Measurements from ENCODE around the gene FOXB2. TPM values are rescaled to one million over a fixed set of nuclear protein-coding genes. Genes with fewer than 3 reads are reported as not detected.
"Not testable (repeated sequence)": the region's sequence is repeated elsewhere in the genome, so short reads cannot be mapped to it uniquely, and the experiment has no call there.

FOXB2 gene
- total RNA-seq, 1 experiment from 2014 or later, result not detected

DNA sequence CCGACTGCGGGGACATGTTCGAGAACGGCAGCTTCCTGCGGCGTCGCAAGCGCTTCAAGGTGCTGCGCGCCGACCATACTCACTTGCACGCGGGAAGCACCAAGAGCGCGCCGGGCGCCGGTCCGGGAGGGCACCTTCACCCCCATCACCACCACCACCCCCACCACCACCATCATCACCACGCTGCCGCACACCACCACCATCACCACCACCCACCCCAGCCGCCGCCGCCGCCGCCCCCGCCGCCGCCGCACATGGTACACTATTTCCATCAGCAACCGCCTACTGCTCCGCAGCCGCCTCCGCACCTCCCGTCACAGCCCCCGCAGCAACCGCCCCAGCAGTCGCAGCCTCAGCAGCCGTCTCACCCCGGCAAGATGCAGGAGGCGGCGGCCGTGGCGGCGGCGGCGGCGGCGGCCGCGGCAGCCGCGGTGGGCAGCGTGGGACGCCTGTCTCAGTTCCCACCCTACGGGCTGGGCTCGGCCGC, 514 bp downstream of the FOXB2 start:
- H3K4me1 ChIP-seq (replicated peaks), result no peaks in the 10 kb centered on the region
- no peak overlapping the region for H3K4me3 ChIP-seq
- no peaks in the 10 kb centered on the region; the same call in 1 of the 2 replicates for H3K9me3 ChIP-seq (replicated peaks)
- DNase-seq (ENCODE audit: low read depth in 1 of 2, low spot score in 2 of 2), result no peak
- no peak overlapping the region for H3K27ac ChIP-seq
- H3K36me3 ChIP-seq, result no peaks in the 10 kb centered on the region
- H3K27me3 ChIP-seq (replicated peaks), result peaks cover 34% of the 10 kb centered on the region

- no peak for DNase-seq (ENCODE audit: low read depth in 1 of 2, low spot score in 2 of 2)
- Histone ChIP-seq H3K36me3 (no peaks in the 10 kb centered on the region), H3K27ac (no peak overlapping the region), H3K4me1 (replicated peaks) (no peaks in the 10 kb centered on the region), H3K4me3 (no peak overlapping the region), H3K27me3 (replicated peaks) (peaks cover 34% of the 10 kb centered on the region), H3K9me3 (replicated peaks) (no peaks in the 10 kb centered on the region; the same call in 1 of the 2 replicates)
Measured at GRCh38 chr9:77020413-77021290, 1.2 kb downstream of the FOXB2 start.

GRCh38 chr9:77021291-77021894, 1.9 kb downstream of the FOXB2 start:
- Histone ChIP-seq H3K4me1 (replicated peaks) (no peaks in the 10 kb centered on the region), H3K9me3 (replicated peaks) (no peaks in the 10 kb centered on the region; the same call in 1 of the 2 replicates), H3K36me3 (no peaks in the 10 kb centered on the region), H3K27me3 (replicated peaks) (peaks cover 34% of the 10 kb centered on the region), H3K27ac (no peak overlapping the region), H3K4me3 (no peak overlapping the region)
- no peak for DNase-seq (ENCODE audit: low read depth in 1 of 2, low spot score in 2 of 2)

GRCh38 chr9:77021922-77022782, 2.7 kb downstream of the FOXB2 start:
- DNase-seq (ENCODE audit: low read depth in 1 of 2, low spot score in 2 of 2), result no peak
- no peaks in the 10 kb centered on the region; the same call in 1 of the 2 replicates for H3K9me3 ChIP-seq (replicated peaks)
- peaks cover 34% of the 10 kb centered on the region for H3K27me3 ChIP-seq (replicated peaks)
- no peaks in the 10 kb centered on the region for H3K36me3 ChIP-seq
- H3K4me1 ChIP-seq (replicated peaks), result no peaks in the 10 kb centered on the region
- no peak overlapping the region for H3K4me3 ChIP-seq
- H3K27ac ChIP-seq, result no peak overlapping the region

- peaks cover 32% of the 10 kb centered on the region for H3K27me3 ChIP-seq (replicated peaks)
- no peak for DNase-seq (ENCODE audit: low read depth in 1 of 2, low spot score in 2 of 2)
Measured at GRCh38 chr9:77022783-77023440, 3.5 kb downstream of the FOXB2 start.

GRCh38 chr9:77023726-77024125, 4.3 kb downstream of the FOXB2 start:
- Histone ChIP-seq H3K27ac (no peak overlapping the region), H3K4me3 (no peak overlapping the region), H3K9me3 (replicated peaks) (no peaks in the 10 kb centered on the region; the same call in 1 of the 2 replicates), H3K4me1 (replicated peaks) (no peaks in the 10 kb centered on the region), H3K36me3 (no peaks in the 10 kb centered on the region), H3K27me3 (replicated peaks) (peaks cover 25% of the 10 kb centered on the region)
- DNase-seq (ENCODE audit: low read depth in 1 of 2, low spot score in 2 of 2), result no peak

More at GRCh38 chr9:77022783-77023440, 3.5 kb downstream of the FOXB2 start:
- Histone ChIP-seq H3K9me3 (replicated peaks) (no peaks in the 10 kb centered on the region; the same call in 1 of the 2 replicates), H3K4me3 (no peak overlapping the region), H3K36me3 (no peaks in the 10 kb centered on the region), H3K4me1 (replicated peaks) (no peaks in the 10 kb centered on the region), H3K27ac (no peak overlapping the region)

DNA sequence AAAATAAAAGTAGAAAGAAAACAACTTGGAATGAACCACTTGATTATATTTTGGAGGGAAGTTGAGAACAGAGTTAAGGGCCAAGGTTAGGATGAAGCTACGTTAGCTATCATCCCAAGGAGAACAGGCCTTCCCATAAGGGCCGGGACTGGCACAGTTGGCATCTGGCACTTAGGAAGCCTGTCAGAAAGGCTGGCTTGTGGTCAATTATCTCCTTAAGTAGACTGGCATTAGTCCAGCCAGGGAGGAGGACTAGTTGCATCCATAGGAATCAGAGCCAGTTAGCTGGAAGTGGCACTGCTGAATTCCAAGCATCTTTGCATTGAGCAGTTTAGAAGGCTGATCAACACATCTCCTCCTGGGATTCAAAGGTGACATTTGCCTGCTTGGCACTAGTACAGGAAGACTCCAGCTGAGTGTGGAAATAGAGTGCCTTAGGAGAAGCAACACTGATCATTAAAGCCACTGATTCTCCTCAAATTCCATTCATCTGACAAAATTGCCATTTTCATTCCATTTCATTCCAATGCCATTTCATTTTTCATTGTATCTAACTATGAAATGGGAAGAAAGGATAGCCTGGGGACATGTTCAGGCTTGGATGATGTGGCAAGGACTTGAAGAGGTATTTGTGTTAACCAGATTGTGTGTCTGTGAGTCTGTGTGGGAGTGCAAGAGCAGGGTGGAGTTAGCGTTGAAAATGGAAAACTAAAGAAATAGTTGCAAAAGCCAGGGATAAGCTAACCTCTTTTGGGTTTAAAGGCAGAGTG, 5.5 kb downstream of the FOXB2 start:
- H3K27me3 ChIP-seq (replicated peaks), result peaks cover 16% of the 10 kb centered on the region

DNA sequence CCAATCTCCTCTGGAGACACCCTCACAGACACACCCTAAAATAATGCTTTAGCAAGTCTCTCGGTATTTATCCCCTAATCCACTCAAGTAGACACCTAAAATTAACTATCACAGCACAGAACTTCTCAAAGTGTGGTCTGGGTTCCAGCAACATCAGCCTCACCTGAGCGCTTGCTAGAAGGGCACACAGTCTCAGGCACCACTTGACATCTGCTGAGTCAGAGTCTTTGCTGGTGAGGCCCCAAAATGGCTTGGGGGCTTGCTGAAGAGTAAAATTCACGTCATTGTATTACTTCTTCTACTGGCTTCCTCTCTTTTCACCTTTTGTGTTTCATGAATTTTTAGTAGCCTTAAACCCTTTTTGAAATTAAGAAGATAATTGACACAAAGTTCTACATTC, 9.0 kb downstream of the FOXB2 start:
- no peaks in the 10 kb centered on the region for H3K36me3 ChIP-seq
- H3K27me3 ChIP-seq (replicated peaks), result no peaks in the 10 kb centered on the region
- no peak for DNase-seq (ENCODE audit: low read depth in 1 of 2, low spot score in 2 of 2)
- H3K27ac ChIP-seq, result no peak overlapping the region
- H3K4me3 ChIP-seq, result no peak overlapping the region
- no peaks in the 10 kb centered on the region for H3K4me1 ChIP-seq (replicated peaks)
- H3K9me3 ChIP-seq (replicated peaks), result no peaks in the 10 kb centered on the region

More for the DNA sequence above, 5.5 kb downstream of the FOXB2 start:
- Histone ChIP-seq H3K4me3 (no peak overlapping the region), H3K9me3 (replicated peaks) (no peaks in the 10 kb centered on the region), H3K36me3 (no peaks in the 10 kb centered on the region), H3K27ac (no peak overlapping the region), H3K4me1 (replicated peaks) (no peaks in the 10 kb centered on the region)
- no peak for DNase-seq (ENCODE audit: low read depth in 1 of 2, low spot score in 2 of 2)

GRCh38 chr9:77030045-77030444, 10.6 kb downstream of the FOXB2 start:
- no peaks in the 10 kb centered on the region for H3K36me3 ChIP-seq
- H3K4me1 ChIP-seq (replicated peaks), result no peaks in the 10 kb centered on the region
- no peaks in the 10 kb centered on the region for H3K9me3 ChIP-seq (replicated peaks)
- DNase-seq (ENCODE audit: low read depth in 1 of 2, low spot score in 2 of 2), result no peak
- no peak overlapping the region for H3K27ac ChIP-seq
- H3K27me3 ChIP-seq (replicated peaks), result no peaks in the 10 kb centered on the region
- no peak overlapping the region for H3K4me3 ChIP-seq

GRCh38 chr9:77038281-77039036, 19.0 kb downstream of the FOXB2 start:
- H3K36me3 ChIP-seq, result no peaks in the 10 kb centered on the region
- H3K27ac ChIP-seq, result no peak overlapping the region
- no peak overlapping the region for H3K4me3 ChIP-seq
- H3K27me3 ChIP-seq (replicated peaks), result no peaks in the 10 kb centered on the region
- no peak for DNase-seq (ENCODE audit: low read depth in 1 of 2, low spot score in 2 of 2)
- H3K4me1 ChIP-seq (replicated peaks), result no peaks in the 10 kb centered on the region
- H3K9me3 ChIP-seq (replicated peaks), result no peaks in the 10 kb centered on the region

- H3K36me3 ChIP-seq, result no peaks in the 10 kb centered on the region
- no peak for DNase-seq (ENCODE audit: low read depth in 1 of 2, low spot score in 2 of 2)
- no peak overlapping the region for H3K4me3 ChIP-seq
- no peak overlapping the region for H3K27ac ChIP-seq
- H3K9me3 ChIP-seq (replicated peaks), result no peaks in the 10 kb centered on the region
- H3K27me3 ChIP-seq (replicated peaks), result 0 out of 2 replicates have a peak, but pooled peaks cover under 1% of the 10 kb centered on the region
- H3K4me1 ChIP-seq (replicated peaks), result no peaks in the 10 kb centered on the region
Measured at GRCh38 chr9:77040340-77040739, 20.9 kb downstream of the FOXB2 start.

DNA sequence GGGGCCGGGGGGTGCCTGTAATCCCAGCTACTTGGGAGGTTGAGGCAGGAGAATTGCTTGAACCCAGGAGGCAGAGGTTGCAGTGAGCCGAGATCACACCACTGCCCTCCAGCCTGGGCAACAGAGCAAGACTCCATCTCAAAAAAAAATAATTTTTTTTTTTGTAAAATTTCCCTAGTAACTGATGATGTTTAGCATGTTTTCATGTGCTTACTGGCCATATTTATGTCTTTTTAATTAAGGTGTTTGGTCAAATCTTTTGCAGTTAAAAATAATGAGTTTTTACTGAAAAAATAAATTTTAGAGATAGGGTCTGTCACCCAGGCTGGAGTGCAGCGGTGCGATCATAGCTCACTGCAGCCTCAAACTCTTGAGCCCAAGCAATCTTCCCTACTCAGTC, 24.3 kb downstream of the FOXB2 start:
- not testable (repeated sequence) for H3K27ac ChIP-seq; H3K9me3 ChIP-seq (replicated peaks); H3K36me3 ChIP-seq; H3K4me3 ChIP-seq; DNase-seq (ENCODE audit: low read depth in 1 of 2, low spot score in 2 of 2); H3K27me3 ChIP-seq (replicated peaks); H3K4me1 ChIP-seq (replicated peaks)
